HL-60 (cell line): ENCODE measurements around the gene PMEL.

Experiments
- POLR2AphosphoS5 ChIP-seq: IDR thresholded peaks from 2 replicates; pipeline ENCODE4 v1.6.1; 2012; ENCODE audit warnings: low read depth
- REST ChIP-seq: IDR thresholded peaks from 2 replicates; pipeline ENCODE4 v1.6.1; 2012; ENCODE audit warnings: low read depth; ENCODE audit not compliant: insufficient replicate concordance
- SPI1 ChIP-seq: IDR thresholded peaks from 2 replicates; pipeline ENCODE4 v1.6.1; 2012; ENCODE audit warnings: low read depth, mild to moderate bottlenecking, borderline replicate concordance
- TF ChIP-seq, protein P1 (sequence below): IDR thresholded peaks from one replicate; pipeline ENCODE4 v1.5.1; 2011; ENCODE audit warnings: low read length, control low read depth, inconsistent platforms; ENCODE audit not compliant: insufficient read depth

DNA sequence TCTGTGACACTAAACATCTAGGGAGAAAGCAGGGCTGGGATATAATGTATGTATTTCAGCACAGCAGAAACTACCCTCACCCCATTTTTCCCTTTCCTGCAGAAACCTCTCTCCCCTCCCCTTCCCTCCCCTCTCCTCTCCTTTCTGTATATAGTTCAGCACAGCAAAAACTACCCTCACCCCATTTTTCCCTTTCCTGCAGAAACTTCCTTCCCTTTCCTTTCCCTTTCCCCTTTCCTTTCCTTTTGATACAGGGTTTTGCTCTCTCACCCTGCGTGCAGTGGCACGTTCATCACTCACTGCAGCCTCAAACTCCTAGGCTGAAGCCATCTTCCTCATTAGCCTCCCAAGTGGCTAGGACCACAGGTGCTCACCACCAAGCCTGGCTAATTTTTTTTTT, 2.1 kb downstream of the PMEL start:
- no peak for TF ChIP-seq POLR2AphosphoS5
- TF ChIP-seq, protein P1, sequence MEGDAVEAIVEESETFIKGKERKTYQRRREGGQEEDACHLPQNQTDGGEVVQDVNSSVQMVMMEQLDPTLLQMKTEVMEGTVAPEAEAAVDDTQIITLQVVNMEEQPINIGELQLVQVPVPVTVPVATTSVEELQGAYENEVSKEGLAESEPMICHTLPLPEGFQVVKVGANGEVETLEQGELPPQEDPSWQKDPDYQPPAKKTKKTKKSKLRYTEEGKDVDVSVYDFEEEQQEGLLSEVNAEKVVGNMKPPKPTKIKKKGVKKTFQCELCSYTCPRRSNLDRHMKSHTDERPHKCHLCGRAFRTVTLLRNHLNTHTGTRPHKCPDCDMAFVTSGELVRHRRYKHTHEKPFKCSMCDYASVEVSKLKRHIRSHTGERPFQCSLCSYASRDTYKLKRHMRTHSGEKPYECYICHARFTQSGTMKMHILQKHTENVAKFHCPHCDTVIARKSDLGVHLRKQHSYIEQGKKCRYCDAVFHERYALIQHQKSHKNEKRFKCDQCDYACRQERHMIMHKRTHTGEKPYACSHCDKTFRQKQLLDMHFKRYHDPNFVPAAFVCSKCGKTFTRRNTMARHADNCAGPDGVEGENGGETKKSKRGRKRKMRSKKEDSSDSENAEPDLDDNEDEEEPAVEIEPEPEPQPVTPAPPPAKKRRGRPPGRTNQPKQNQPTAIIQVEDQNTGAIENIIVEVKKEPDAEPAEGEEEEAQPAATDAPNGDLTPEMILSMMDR, result no peak
- TF ChIP-seq REST, result no peak
- no peak for TF ChIP-seq SPI1
